ENCODE data around the gene GOLGA7B. TPM values are rescaled to one million over a fixed set of nuclear protein-coding genes. Genes with fewer than 3 reads are reported as not detected.

GOLGA7B gene
- total and polyA plus RNA-seq, 8 donors: 0.17 to 1.9 (median 0.49) TPM

- DNase-seq (no peak), ATAC-seq (no peak)
- TF ChIP-seq CTCF (IDR thresholded peaks at IDR 0.05): no peak
- Histone ChIP-seq H3K36me3 (no peaks in the 10 kb centered on the region), H3K4me1 (no peaks in the 10 kb centered on the region), H3K27me3 (peaks cover 0 to 38% of the 10 kb centered on the region in 2 donors), H3K4me3 (no peak overlapping the region), H3K9me3 (no peaks in the 10 kb centered on the region), H3K27ac (no peak overlapping the region)
- intact Hi-C loops (cut with DNase I): no loop called here
These were observed 47.2 kb downstream of the GOLGA7B start for GRCh38 chr10:97896756-97897358.

GRCh38 chr10:97898429-97898828 lies 48.8 kb downstream of the GOLGA7B start:
- H3K4me3 ChIP-seq: no peak overlapping the region
- ATAC-seq: peak; percentile 56
- H3K27me3 ChIP-seq: peaks cover 0 to 35% of the 10 kb centered on the region in 2 donors
- H3K9me3 ChIP-seq: no peaks in the 10 kb centered on the region
- intact Hi-C loops (cut with DNase I): no loop called here
- DNase-seq: no peak
- H3K36me3 ChIP-seq: no peaks in the 10 kb centered on the region
- H3K27ac ChIP-seq: no peak overlapping the region
- no peak for TF ChIP-seq CTCF (IDR thresholded peaks at IDR 0.05)
- H3K4me1 ChIP-seq: no peaks in the 10 kb centered on the region

- Histone ChIP-seq H3K4me3 (no peak overlapping the region), H3K27ac (no peak overlapping the region), H3K9me3 (no peaks in the 10 kb centered on the region), H3K27me3 (peaks cover 0 to 25% of the 10 kb centered on the region in 2 donors), H3K4me1 (no peaks in the 10 kb centered on the region), H3K36me3 (no peaks in the 10 kb centered on the region)
- no peak for DNase-seq
- TF ChIP-seq CTCF (IDR thresholded peaks at IDR 0.05): no peak
- intact Hi-C loops (cut with DNase I): no loop called here
- no peak for ATAC-seq
These were observed 51.7 kb downstream of the GOLGA7B start for GRCh38 chr10:97901381-97901780.

- intact Hi-C loops (cut with DNase I): no loop called here
- no peak for TF ChIP-seq CTCF (IDR thresholded peaks at IDR 0.05)
- no peak for ATAC-seq
- Histone ChIP-seq H3K27me3 (peaks cover 0 to 24% of the 10 kb centered on the region in 2 donors), H3K4me3 (no peak overlapping the region), H3K36me3 (no peaks in the 10 kb centered on the region), H3K27ac (no peak overlapping the region), H3K4me1 (no peaks in the 10 kb centered on the region), H3K9me3 (no peaks in the 10 kb centered on the region)
- DNase-seq: no peak
These were observed 53.7 kb downstream of the GOLGA7B start for GRCh38 chr10:97903128-97904017.

- Histone ChIP-seq H3K9me3 (no peaks in the 10 kb centered on the region), H3K27me3 (peaks cover 0 to 24% of the 10 kb centered on the region in 2 donors), H3K4me1 (no peaks in the 10 kb centered on the region), H3K36me3 (no peaks in the 10 kb centered on the region), H3K27ac (no peak overlapping the region), H3K4me3 (no peak overlapping the region)
- DNase-seq: peak in 1 of 4 donors; percentile 53
- intact Hi-C loops (cut with DNase I): no loop called here
- peak; percentile 72 for ATAC-seq
- TF ChIP-seq CTCF (IDR thresholded peaks at IDR 0.05): no peak
These were observed 54.4 kb downstream of the GOLGA7B start for GRCh38 chr10:97904018-97904381.

Data from left lung (tissue), 10 donors.